ENCODE measurements around the gene FAM114A1. TPM values are rescaled to one million over a fixed set of nuclear protein-coding genes. Genes with fewer than 3 reads are reported as not detected.
"Not testable (repeated sequence)": the region's sequence is repeated elsewhere in the genome, so short reads cannot be mapped to it uniquely, and the experiment has no call there.

The FAM114A1 gene
- total RNA-seq, 2 experiments from 2014 or later, result not detected

- ChIA-PET POLR2A (no interaction called here), CTCF (no interaction called here)
Observed at GRCh38 chr4:38950734-38951133, 83.1 kb downstream of the FAM114A1 start.

GRCh38 chr4:38951598-38951997, 84.0 kb downstream of the FAM114A1 start:
- POLR2A ChIA-PET, result no interaction called here
- CTCF ChIA-PET, result no interaction called here

GRCh38 chr4:38952017-38952416, 84.4 kb downstream of the FAM114A1 start:
- ChIA-PET POLR2A (no interaction called here), CTCF (no interaction called here)

- CTCF ChIA-PET, result no interaction called here
- POLR2A ChIA-PET, result interaction anchor here (0.6 kb wide), 1 partner anchor 91 kb away, joined by 3 read pairs; no protein-coding TSS in a partner anchor
Observed at GRCh38 chr4:38954727-38955126, 87.1 kb downstream of the FAM114A1 start.

GRCh38 chr4:38955957-38956356, 88.4 kb downstream of the FAM114A1 start:
- POLR2A ChIA-PET, result no interaction called here
- CTCF ChIA-PET, result no interaction called here

GRCh38 chr4:38957261-38957815, 89.7 kb downstream of the FAM114A1 start:
- POLR2A ChIA-PET, result interaction anchor here (0.6 kb wide), 1 partner anchor 1002 kb away, joined by 9 read pairs; no protein-coding TSS in a partner anchor
- CTCF ChIA-PET, result no interaction called here

GRCh38 chr4:38957893-38958292, 90.3 kb downstream of the FAM114A1 start:
- ChIA-PET POLR2A (interaction anchor here (1.3 kb wide), 1 partner anchor 9 kb away, joined by 3 read pairs; no protein-coding TSS in a partner anchor), CTCF (no interaction called here)

- ChIA-PET POLR2A (interaction anchor here (1.3 kb wide), 1 partner anchor 10 kb away, joined by 3 read pairs; no protein-coding TSS in a partner anchor), CTCF (no interaction called here)
Observed at GRCh38 chr4:38958453-38959190, 91.0 kb downstream of the FAM114A1 start.

- CTCF ChIA-PET, result not testable (repeated sequence)
Observed at GRCh38 chr4:38959248-38959647, 91.6 kb downstream of the FAM114A1 start.

GRCh38 chr4:38964942-38965775, 97.6 kb downstream of the FAM114A1 start:
- CTCF ChIA-PET, result interaction anchor here (0.6 kb wide), 2 partner anchors 54 to 255 kb away, joined by 3 to 5 read pairs; no protein-coding TSS in a partner anchor
- POLR2A ChIA-PET, result no interaction called here

More at GRCh38 chr4:38959248-38959647, 91.6 kb downstream of the FAM114A1 start:
- POLR2A ChIA-PET, result interaction anchor here (1.3 kb wide), 1 partner anchor 10 kb away, joined by 3 read pairs; no protein-coding TSS in a partner anchor

- CTCF ChIA-PET, result interaction anchor here (0.6 kb wide), 1 partner anchor 255 kb away, joined by 3 read pairs; no protein-coding TSS in a partner anchor
- POLR2A ChIA-PET, result no interaction called here
Observed at GRCh38 chr4:38965866-38966265, 98.3 kb downstream of the FAM114A1 start.

- POLR2A ChIA-PET, result no interaction called here
- CTCF ChIA-PET, result no interaction called here
Observed at GRCh38 chr4:38967260-38968095, 99.9 kb downstream of the FAM114A1 start.

- ChIA-PET POLR2A (no interaction called here), CTCF (no interaction called here)
Observed at GRCh38 chr4:38968668-38969067, 101.1 kb downstream of the FAM114A1 start.

GRCh38 chr4:38976308-38976707, 108.7 kb downstream of the FAM114A1 start:
- ChIA-PET CTCF (no interaction called here), POLR2A (no interaction called here)

GRCh38 chr4:38979081-38979480, 111.5 kb downstream of the FAM114A1 start:
- POLR2A ChIA-PET, result no interaction called here
- CTCF ChIA-PET, result no interaction called here

GRCh38 chr4:38979511-38980230, 112.1 kb downstream of the FAM114A1 start:
- ChIA-PET CTCF (interaction anchor here (0.7 kb wide), 1 partner anchor 20 kb away, joined by 3 read pairs; no protein-coding TSS in a partner anchor), POLR2A (no interaction called here)

- ChIA-PET POLR2A (no interaction called here), CTCF (no interaction called here)
Observed at GRCh38 chr4:38980903-38981676, 113.5 kb downstream of the FAM114A1 start.

Data from activated CD8-positive, alpha-beta memory T cell treated with anti-CD3 and anti-CD28 coated beads for 36 hours (primary cell).